GM12801 (cell line): ENCODE data around the gene PTGER1.

Experiments
- CTCF ChIP-seq: IDR thresholded peaks from one replicate; pipeline ENCODE4 v1.5.1; 2011; ENCODE audit warnings: control low read depth; ENCODE audit not compliant: insufficient read length; ENCODE audit errors: extremely low read depth

PTGER1 gene

GRCh38 chr19:14475251-14476073 is at the start of gene PTGER1:
Gene PTGER1, minus strand, starts transcription at chr19:14475354. Its CDS starts 1,034 bp downstream, at chr19:14474320.
- TF ChIP-seq CTCF: no peak

- no peak for TF ChIP-seq CTCF
These were observed 45.4 kb upstream of the PTGER1 start for GRCh38 chr19:14520543-14520942.

GRCh38 chr19:14519860-14520407 is 44.8 kb upstream of the PTGER1 start:
- no peak for TF ChIP-seq CTCF

GRCh38 chr19:14519245-14519859 is 44.2 kb upstream of the PTGER1 start:
- no peak for TF ChIP-seq CTCF

- no peak for TF ChIP-seq CTCF
These were observed 42.8 kb upstream of the PTGER1 start, which contains the start of gene DNAJB1 for GRCh38 chr19:14517840-14518505. Gene DNAJB1, minus strand, starts transcription at chr19:14518397. Its CDS starts 48 bp downstream, at chr19:14518349.

- TF ChIP-seq CTCF: no peak
These were observed 42.3 kb upstream of the PTGER1 start for GRCh38 chr19:14517446-14517839.

- TF ChIP-seq CTCF: no peak
These were observed 41.7 kb upstream of the PTGER1 start for GRCh38 chr19:14516746-14517438.
